ENCODE results near the gene TESK1. TPM values are rescaled to one million over a fixed set of nuclear protein-coding genes. Genes with fewer than 3 reads are reported as not detected.
A peak's percentile ranks its signal among the peaks of the same experiment; 100 is the strongest.
"Not testable (repeated sequence)": the region's sequence is repeated elsewhere in the genome, so short reads cannot be mapped to it uniquely, and the experiment has no call there.

Gene TESK1
- total and polyA plus RNA-seq, 2 of the 8 experiments (the other 6 are each of a cell fraction or from before 2014, with no cell fraction given), result 13.5 to 13.9 TPM

DNA sequence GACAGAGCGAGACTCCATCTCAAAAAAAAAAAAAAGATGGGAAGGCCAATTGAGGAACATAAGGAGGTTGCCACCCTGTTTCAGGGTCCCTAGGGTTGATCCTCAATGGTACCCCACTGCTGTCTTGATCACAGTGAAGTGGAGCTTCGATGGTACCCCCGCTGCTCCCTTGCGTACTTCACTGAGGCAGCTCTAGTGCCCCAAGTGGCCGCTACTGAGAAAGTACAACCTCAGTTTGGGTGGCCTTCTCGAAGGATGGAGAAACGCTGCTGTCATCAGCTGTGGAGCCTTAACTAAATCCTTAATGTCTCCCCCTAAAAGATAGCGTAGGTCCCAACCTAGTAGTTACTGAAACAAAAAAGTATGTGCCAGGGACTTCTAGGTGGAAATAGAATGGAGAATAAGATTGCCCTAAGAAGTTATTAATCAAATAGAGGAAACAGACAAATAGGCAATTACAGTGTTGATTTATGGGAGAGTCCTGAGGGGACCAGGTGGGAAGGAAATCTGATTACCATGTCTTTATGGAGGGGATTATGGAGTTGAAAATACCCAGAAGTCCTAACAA lies 6.3 kb downstream of the TESK1 start (continued):
- TF ChIP-seq, protein P1, sequence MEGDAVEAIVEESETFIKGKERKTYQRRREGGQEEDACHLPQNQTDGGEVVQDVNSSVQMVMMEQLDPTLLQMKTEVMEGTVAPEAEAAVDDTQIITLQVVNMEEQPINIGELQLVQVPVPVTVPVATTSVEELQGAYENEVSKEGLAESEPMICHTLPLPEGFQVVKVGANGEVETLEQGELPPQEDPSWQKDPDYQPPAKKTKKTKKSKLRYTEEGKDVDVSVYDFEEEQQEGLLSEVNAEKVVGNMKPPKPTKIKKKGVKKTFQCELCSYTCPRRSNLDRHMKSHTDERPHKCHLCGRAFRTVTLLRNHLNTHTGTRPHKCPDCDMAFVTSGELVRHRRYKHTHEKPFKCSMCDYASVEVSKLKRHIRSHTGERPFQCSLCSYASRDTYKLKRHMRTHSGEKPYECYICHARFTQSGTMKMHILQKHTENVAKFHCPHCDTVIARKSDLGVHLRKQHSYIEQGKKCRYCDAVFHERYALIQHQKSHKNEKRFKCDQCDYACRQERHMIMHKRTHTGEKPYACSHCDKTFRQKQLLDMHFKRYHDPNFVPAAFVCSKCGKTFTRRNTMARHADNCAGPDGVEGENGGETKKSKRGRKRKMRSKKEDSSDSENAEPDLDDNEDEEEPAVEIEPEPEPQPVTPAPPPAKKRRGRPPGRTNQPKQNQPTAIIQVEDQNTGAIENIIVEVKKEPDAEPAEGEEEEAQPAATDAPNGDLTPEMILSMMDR (IDR thresholded peaks at IDR 0.05; ENCODE audit: control extremely low read depth in 1 of 3, insufficient read depth in 1 of 3, low read depth in 1 of 3, low read length in 3 of 3), result peak; percentile 63 to 87 (median 87)

DNA sequence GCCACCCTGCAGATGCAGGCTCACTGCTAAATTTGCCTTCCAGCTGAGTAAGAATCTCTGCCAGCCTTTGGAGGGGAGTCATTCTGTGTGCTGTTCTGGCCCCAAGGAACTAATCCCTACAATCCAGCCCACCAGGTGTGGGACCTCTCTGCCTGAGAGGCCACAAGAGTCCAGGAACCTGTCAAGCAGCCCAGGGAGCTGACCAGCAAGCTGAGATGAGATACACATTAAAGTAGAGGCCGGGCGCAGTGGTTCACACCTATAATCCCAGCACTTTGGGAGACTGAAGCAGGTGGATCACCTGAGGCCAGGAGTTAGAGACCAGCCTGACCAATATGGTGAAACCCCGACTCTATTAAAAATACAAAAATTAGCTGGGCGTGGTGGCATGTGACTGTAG lies 7.0 kb downstream of the TESK1 start:
- not testable (repeated sequence) for H3K79me2 ChIP-seq (ENCODE audit: control insufficient read depth in 1 of 2, insufficient read depth in 2 of 2, low read length in 2 of 2); H3K18ac ChIP-seq (ENCODE audit: extremely low read depth, low read length); H2BK12ac ChIP-seq (ENCODE audit: low read depth, low read length); H2BK20ac ChIP-seq (ENCODE audit: low read length); H2BK15ac ChIP-seq (ENCODE audit: low read length); H3K23me2 ChIP-seq (ENCODE audit: low read depth, low read length); H2BK120ac ChIP-seq (replicated peaks; ENCODE audit: low read depth, low read length); H3K4ac ChIP-seq (replicated peaks; ENCODE audit: insufficient read length, low read depth, low read length); H3K79me1 ChIP-seq (ENCODE audit: low read depth, low read length); H3K4me3 ChIP-seq (ENCODE audit: extremely low read depth in 1 of 4, insufficient read depth in 2 of 4, low read depth in 3 of 4, low read length in 4 of 4); H4K91ac ChIP-seq (replicated peaks; ENCODE audit: insufficient read length, low read length); H3K56ac ChIP-seq (replicated peaks; ENCODE audit: insufficient read length, low read depth, low read length); H3K14ac ChIP-seq (ENCODE audit: insufficient read length); DNase-seq (ENCODE audit: low read depth in 1 of 2, low spot score in 2 of 2); H3K9ac ChIP-seq (replicated peaks in 1 of 4; ENCODE audit: extremely low read depth in 1 of 4, low read depth in 3 of 4, low read length in 3 of 4); H3K27ac ChIP-seq (ENCODE audit: low read depth, low read length); H3K4me2 ChIP-seq (ENCODE audit: insufficient read depth in 1 of 2, low read depth in 2 of 2, low read length in 2 of 2); H3K4me1 ChIP-seq (replicated peaks in 1 of 4; ENCODE audit: control insufficient read depth in 3 of 4, insufficient read depth in 4 of 4, low read length in 3 of 4); H2BK5ac ChIP-seq (ENCODE audit: low read depth, low read length); H4K5ac ChIP-seq (ENCODE audit: insufficient read length, low read depth, low read length); FAIRE-seq; H2AK5ac ChIP-seq (ENCODE audit: low read depth, low read length); H2AFZ ChIP-seq (ENCODE audit: low read length); H3K27me3 ChIP-seq (replicated peaks in 1 of 4; ENCODE audit: control insufficient read depth in 3 of 4, extremely low read depth in 1 of 4, insufficient read depth in 3 of 4, low read length in 3 of 4); H3K23ac ChIP-seq (ENCODE audit: insufficient read length); H4K20me1 ChIP-seq (replicated peaks in 1 of 2; ENCODE audit: control insufficient read depth in 1 of 2, insufficient read depth in 2 of 2, low read length in 2 of 2); H3K9me3 ChIP-seq (ENCODE audit: insufficient read depth in 2 of 2, low read depth in 1 of 2, low read length in 1 of 2); H4K8ac ChIP-seq (ENCODE audit: extremely low read depth, insufficient read depth, low read length)
- ChIA-PET CTCF (ENCODE audit: partially characterized antibody) (interaction anchor here (0.9 to 6.1 kb wide), 27 partner anchors 8 to 309 kb away, joined by 3 to 47 read pairs (median 7); partner anchors contain the start of genes ARHGEF39, CCDC107, CREB3 and RMRP), POLR2A (ENCODE audit: partially characterized antibody) (interaction anchor here (0.8 to 1.6 kb wide), 6 partner anchors 12 to 77 kb away, joined by 3 to 5 read pairs (median 4); partner anchors contain the start of genes CCDC107 and RMRP)
- peaks cover 3 to 12% (median 9%) of the 10 kb centered on the region in 4 experiments; a peak in 5 of 8 replicates for H3K36me3 ChIP-seq (ENCODE audit: control insufficient read depth in 2 of 4, insufficient read depth in 4 of 4, low read length in 3 of 4)
- WGBS, 2 experiments (ENCODE audit: extremely low coverage in 1 of 2, insufficient coverage in 1 of 2, insufficient read length in 1 of 2, insufficient replicate concordance in 2 of 2, low coverage in 1 of 2, low lambda C conversion rate in 2 of 2, missing lambda C conversion rate in 1 of 2), result 87% methylated on average over 4 of the region's 4 CpGs; no CpG with 5 or more reads in 1 of the 2 experiments
